ENCODE results near the gene EVC2. TPM values are rescaled to one million over a fixed set of nuclear protein-coding genes. Genes with fewer than 3 reads are reported as not detected.

EVC2 gene
- total and polyA plus RNA-seq, 2 of the 4 experiments (the other 2 are of a cell fraction): 2.7 to 5.9 TPM

GRCh38 chr4:5547651-5548249 is 160.6 kb downstream of the EVC2 start:
- no peak overlapping the region for H2BK20ac ChIP-seq (ENCODE audit: low read depth, low read length)
- H2BK5ac ChIP-seq (ENCODE audit: low read depth, low read length, poor library complexity, severe bottlenecking): no peak overlapping the region
- intact Hi-C loops (cut with micrococcal nuclease): no loop called here
- 80% methylated on average over 1 of the region's 12 CpGs; no CpG with 5 or more reads in 1 of the 2 experiments for WGBS, 2 experiments (ENCODE audit: extremely low coverage in 2 of 2, insufficient read length in 1 of 2)
- no peaks in the 10 kb centered on the region for H4K20me1 ChIP-seq (ENCODE audit: insufficient read depth, low read length)
- BruUV-seq (replicated peaks): no TSS peak
- peaks cover 2% of the 10 kb centered on the region; the same call in 1 of the 2 replicates for H3K36me3 ChIP-seq (ENCODE audit: control insufficient read depth, insufficient read depth, low read length)
- H3K56ac ChIP-seq (ENCODE audit: extremely low read depth, insufficient read depth, low read length): no peak overlapping the region
- H3K4me2 ChIP-seq (ENCODE audit: low read depth, low read length): no peak overlapping the region
- no peak for TF ChIP-seq CTCF (conservative IDR thresholded peaks at IDR 0.05; ENCODE audit: low read depth, low read length)
- no peak for TF ChIP-seq FOS (IDR thresholded peaks at IDR 0.05; ENCODE audit: low read depth, low read length)
- TF ChIP-seq SMC3 (IDR thresholded peaks at IDR 0.05; ENCODE audit: low read depth, low read length): no peak
- TF ChIP-seq NFE2L2 (IDR thresholded peaks at IDR 0.05; ENCODE audit: low read depth, low read length): no peak
- no peak for TF ChIP-seq POLR2A (IDR thresholded peaks at IDR 0.05; ENCODE audit: low read depth, low read length)
- no peak for TF ChIP-seq CHD1 (IDR thresholded peaks at IDR 0.05; ENCODE audit: low read depth, low read length)
- no peak for TF ChIP-seq RFX5 (IDR thresholded peaks at IDR 0.05; ENCODE audit: low read depth, low read length)
- no peak for TF ChIP-seq MAFK (IDR thresholded peaks at IDR 0.05; ENCODE audit: low read depth, low read length)
- no peak for TF ChIP-seq BHLHE40 (IDR thresholded peaks at IDR 0.05; ENCODE audit: low read depth, low read length)
- no peak overlapping the region for H4K5ac ChIP-seq (ENCODE audit: low read depth, low read length)
- H3K4me1 ChIP-seq (ENCODE audit: control insufficient read depth, insufficient read depth, low read length): no peaks in the 10 kb centered on the region
- dilution Hi-C loops (cut with HindIII; ENCODE audit: low sequenced_read_pairs, unreplicated experiment): no loop called here
- H4K91ac ChIP-seq (ENCODE audit: insufficient read depth, low read depth, low read length): no peak overlapping the region
- no peak overlapping the region for H3K18ac ChIP-seq (ENCODE audit: low read depth, low read length)
- H3K9ac ChIP-seq (ENCODE audit: low read depth, low read length): no peak overlapping the region
- H3K27me3 ChIP-seq (ENCODE audit: control insufficient read depth, insufficient read depth, low read length): no peaks in the 10 kb centered on the region
- H3K9me3 ChIP-seq (ENCODE audit: control insufficient read depth, insufficient read depth, low read length): no peaks in the 10 kb centered on the region
- H2BK120ac ChIP-seq (ENCODE audit: low read depth, low read length): no peak overlapping the region
- DNase-seq (no peak), ATAC-seq (ENCODE audit: low read depth) (no peak)
- in situ Hi-C loops (cut with MboI; ENCODE audit: low sequenced_read_pairs): no loop called here
- no peak overlapping the region for H2AK5ac ChIP-seq (ENCODE audit: low read depth, low read length)
- no peak overlapping the region for H3K14ac ChIP-seq (replicated peaks; ENCODE audit: low read depth, low read length)
- no peak overlapping the region for H3K23ac ChIP-seq (ENCODE audit: low read depth, low read length)
- H3K4me3 ChIP-seq (ENCODE audit: insufficient read depth, low read depth, low read length): no peak overlapping the region
- H3K79me1 ChIP-seq (ENCODE audit: low read depth in 1 of 2, low read length in 2 of 2): no peaks in the 10 kb centered on the region
- H3K4ac ChIP-seq (ENCODE audit: low read depth, low read length): no peak overlapping the region
- H2AFZ ChIP-seq (replicated peaks; ENCODE audit: low read length, poor library complexity): peak overlapping the region; percentile 21
- H2AK9ac ChIP-seq (replicated peaks; ENCODE audit: low read depth, low read length, poor library complexity): no peak overlapping the region
- H3K9me1 ChIP-seq (ENCODE audit: insufficient read depth, low read length): no peaks in the 10 kb centered on the region
- ChIA-PET CTCF (interaction anchor here (0.7 kb wide), 1 partner anchor 10 kb away, joined by 3 read pairs; no protein-coding TSS in a partner anchor), POLR2A (ENCODE audit: unreplicated experiment) (no interaction called here)
- no peak overlapping the region for H2BK15ac ChIP-seq (ENCODE audit: low read depth, low read length)
- H4K8ac ChIP-seq (ENCODE audit: low read depth in 2 of 2, low read length in 2 of 2): no peak overlapping the region
- no peak overlapping the region for H3K27ac ChIP-seq (ENCODE audit: insufficient read depth, low read length)

Data from IMR-90 (cell line).